GM21360 (cell line): ENCODE results near the gene YJEFN3.

Experiments used
- ATAC-seq: cut with Tn5 transposase; IDR thresholded peaks from one replicate; pipeline ENCODE4 v1.9.1; 2021; ENCODE audit warnings: mild to moderate bottlenecking, moderate library complexity; ENCODE audit not compliant: unreplicated experiment

The YJEFN3 gene

GRCh38 chr19:19535311-19536191 is 6.8 kb downstream of the YJEFN3 start:
- ATAC-seq: no peak

GRCh38 chr19:19537075-19538048 is 8.7 kb downstream of the YJEFN3 start:
- no peak for ATAC-seq

- ATAC-seq: no peak
Measured at GRCh38 chr19:19538061-19538784, 9.5 kb downstream of the YJEFN3 start, which contains the start of gene CILP2. CILP2 (plus strand) TSS chr19:19538265; CDS start chr19:19538350, 85 bp downstream.

GRCh38 chr19:19538785-19539166 is 10.1 kb downstream of the YJEFN3 start:
- no peak for ATAC-seq

- ATAC-seq: no peak
Measured at GRCh38 chr19:19539698-19540063, 11.0 kb downstream of the YJEFN3 start.

GRCh38 chr19:19540064-19540714 is 11.5 kb downstream of the YJEFN3 start:
- ATAC-seq: no peak

- peak; percentile 63 for ATAC-seq
Measured at GRCh38 chr19:19540715-19541515, 12.2 kb downstream of the YJEFN3 start.

- no peak for ATAC-seq
Measured at GRCh38 chr19:19541616-19542015, 12.9 kb downstream of the YJEFN3 start.

- no peak for ATAC-seq
Measured at GRCh38 chr19:19542507-19542906, 13.8 kb downstream of the YJEFN3 start.

GRCh38 chr19:19543101-19543500 is 14.4 kb downstream of the YJEFN3 start:
- no peak for ATAC-seq

- ATAC-seq: no peak
Measured at GRCh38 chr19:19543640-19544039, 14.9 kb downstream of the YJEFN3 start.

GRCh38 chr19:19544257-19544953 is 15.7 kb downstream of the YJEFN3 start:
- no peak for ATAC-seq

- no peak for ATAC-seq
Measured at GRCh38 chr19:19544954-19545591, 16.4 kb downstream of the YJEFN3 start.

- no peak for ATAC-seq
Measured at GRCh38 chr19:19545707-19546106, 17.0 kb downstream of the YJEFN3 start.

- ATAC-seq: no peak
Measured at GRCh38 chr19:19546751-19547162, 18.0 kb downstream of the YJEFN3 start.

GRCh38 chr19:19547674-19548336 is 19.1 kb downstream of the YJEFN3 start:
- ATAC-seq: no peak

GRCh38 chr19:19548915-19549759 is 20.4 kb downstream of the YJEFN3 start:
- no peak for ATAC-seq
